ENCODE results near the gene ATN1. TPM values are rescaled to one million over a fixed set of nuclear protein-coding genes. Genes with fewer than 3 reads are reported as not detected.
A peak's percentile ranks its signal among the peaks of the same experiment; 100 is the strongest.

ATN1 gene
- total and polyA plus RNA-seq, 9 of the 15 experiments (the other 6 are each of a cell fraction or from before 2014, with no cell fraction given): 0.15 to 49.8 (median 2.7) TPM

- H3K9me3 ChIP-seq (replicated peaks; ENCODE audit: control insufficient read depth, insufficient read depth, low read depth, low read length): no peaks in the 10 kb centered on the region
- no peak overlapping the region for H3K4me2 ChIP-seq (ENCODE audit: insufficient read depth, low read length)
- H3K4me3 ChIP-seq: no peak overlapping the region
- intact Hi-C loops (cut with micrococcal nuclease): no loop called here
- no peak for DNase-seq (ENCODE audit: extremely low read depth in 1 of 4, low spot score in 3 of 4)
- ChIA-PET POLR2A (no interaction called here), CTCF (ENCODE audit: low intra/inter-chr PET ratio) (no interaction called here)
- FAIRE-seq: no peak
- WGBS (ENCODE audit: insufficient coverage, low coverage, missing lambda C conversion rate): 78% methylated on average over 8 of the region's 14 CpGs
- in situ Hi-C loops (cut with MboI): no loop called here
- no peak overlapping the region for H2AFZ ChIP-seq (ENCODE audit: low read depth, low read length)
- H3K36me3 ChIP-seq (ENCODE audit: control insufficient read depth, insufficient read depth, low read length): peaks cover 21% of the 10 kb centered on the region; the same call in 2 of the 3 replicates
- peaks cover 19% of the 10 kb centered on the region for H3K79me2 ChIP-seq (ENCODE audit: control insufficient read depth, insufficient read depth, low read length)
- no peaks in the 10 kb centered on the region for H3K27me3 ChIP-seq (ENCODE audit: control insufficient read depth in 2 of 2, insufficient read depth in 2 of 2, low read length in 2 of 2)
- TF ChIP-seq SIN3A (IDR thresholded peaks at IDR 0.05; ENCODE audit: borderline replicate concordance in 2 of 2, control insufficient read depth in 1 of 2, low read depth in 2 of 2, low read length in 2 of 2) (no peak), TARDBP (IDR thresholded peaks at IDR 0.05) (no peak), GATA2 (CRISPR knock-in tag; IDR thresholded peaks at IDR 0.05) (no peak), ZNF274 (IDR thresholded peaks at IDR 0.05; ENCODE audit: borderline replicate concordance, low read depth, low read length) (no peak), TBL1XR1 (IDR thresholded peaks at IDR 0.05; ENCODE audit: low read length in 2 of 2) (no peak), HNRNPL (IDR thresholded peaks at IDR 0.05; ENCODE audit: low read depth, low read length) (no peak), CREM (IDR thresholded peaks at IDR 0.05; ENCODE audit: low read depth) (no peak), SRSF9 (IDR thresholded peaks at IDR 0.05; ENCODE audit: borderline replicate concordance, low read depth, low read length) (no peak), CBFA2T2 (conservative IDR thresholded peaks at IDR 0.05) (no peak)
- TF ChIP-seq, protein P1, sequence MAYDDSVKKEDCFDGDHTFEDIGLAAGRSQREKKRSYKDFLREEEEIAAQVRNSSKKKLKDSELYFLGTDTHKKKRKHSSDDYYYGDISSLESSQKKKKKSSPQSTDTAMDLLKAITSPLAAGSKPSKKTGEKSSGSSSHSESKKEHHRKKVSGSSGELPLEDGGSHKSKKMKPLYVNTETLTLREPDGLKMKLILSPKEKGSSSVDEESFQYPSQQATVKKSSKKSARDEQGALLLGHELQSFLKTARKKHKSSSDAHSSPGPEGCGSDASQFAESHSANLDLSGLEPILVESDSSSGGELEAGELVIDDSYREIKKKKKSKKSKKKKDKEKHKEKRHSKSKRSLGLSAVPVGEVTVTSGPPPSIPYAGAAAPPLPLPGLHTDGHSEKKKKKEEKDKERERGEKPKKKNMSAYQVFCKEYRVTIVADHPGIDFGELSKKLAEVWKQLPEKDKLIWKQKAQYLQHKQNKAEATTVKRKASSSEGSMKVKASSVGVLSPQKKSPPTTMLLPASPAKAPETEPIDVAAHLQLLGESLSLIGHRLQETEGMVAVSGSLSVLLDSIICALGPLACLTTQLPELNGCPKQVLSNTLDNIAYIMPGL (CRISPR knock-in tag; IDR thresholded peaks at IDR 0.05): no peak
- TF ChIP-seq, protein P2, sequence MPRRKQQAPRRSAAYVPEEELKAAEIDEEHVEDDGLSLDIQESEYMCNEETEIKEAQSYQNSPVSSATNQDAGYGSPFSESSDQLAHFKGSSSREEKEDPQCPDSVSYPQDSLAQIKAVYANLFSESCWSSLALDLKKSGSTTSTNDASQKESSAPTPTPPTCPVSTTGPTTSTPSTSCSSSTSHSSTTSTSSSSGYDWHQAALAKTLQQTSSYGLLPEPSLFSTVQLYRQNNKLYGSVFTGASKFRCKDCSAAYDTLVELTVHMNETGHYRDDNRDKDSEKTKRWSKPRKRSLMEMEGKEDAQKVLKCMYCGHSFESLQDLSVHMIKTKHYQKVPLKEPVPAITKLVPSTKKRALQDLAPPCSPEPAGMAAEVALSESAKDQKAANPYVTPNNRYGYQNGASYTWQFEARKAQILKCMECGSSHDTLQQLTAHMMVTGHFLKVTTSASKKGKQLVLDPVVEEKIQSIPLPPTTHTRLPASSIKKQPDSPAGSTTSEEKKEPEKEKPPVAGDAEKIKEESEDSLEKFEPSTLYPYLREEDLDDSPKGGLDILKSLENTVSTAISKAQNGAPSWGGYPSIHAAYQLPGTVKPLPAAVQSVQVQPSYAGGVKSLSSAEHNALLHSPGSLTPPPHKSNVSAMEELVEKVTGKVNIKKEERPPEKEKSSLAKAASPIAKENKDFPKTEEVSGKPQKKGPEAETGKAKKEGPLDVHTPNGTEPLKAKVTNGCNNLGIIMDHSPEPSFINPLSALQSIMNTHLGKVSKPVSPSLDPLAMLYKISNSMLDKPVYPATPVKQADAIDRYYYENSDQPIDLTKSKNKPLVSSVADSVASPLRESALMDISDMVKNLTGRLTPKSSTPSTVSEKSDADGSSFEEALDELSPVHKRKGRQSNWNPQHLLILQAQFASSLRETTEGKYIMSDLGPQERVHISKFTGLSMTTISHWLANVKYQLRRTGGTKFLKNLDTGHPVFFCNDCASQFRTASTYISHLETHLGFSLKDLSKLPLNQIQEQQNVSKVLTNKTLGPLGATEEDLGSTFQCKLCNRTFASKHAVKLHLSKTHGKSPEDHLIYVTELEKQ (CRISPR knock-in tag; IDR thresholded peaks at IDR 0.05): no peak
- peaks cover 6% of the 10 kb centered on the region for H3K9me1 ChIP-seq (ENCODE audit: control insufficient read depth, insufficient read depth, low read length)
- no peaks in the 10 kb centered on the region for H4K20me1 ChIP-seq (replicated peaks; ENCODE audit: control insufficient read depth, insufficient read depth, low read length)
- H3K9ac ChIP-seq (ENCODE audit: insufficient read depth in 1 of 2, low read depth in 2 of 2, low read length in 2 of 2): peak overlapping the region in 1 of 2 experiments; percentile 87; a peak in 1 of 4 replicates
- ATAC-seq: no peak
- no peak overlapping the region for H3K27ac ChIP-seq (ENCODE audit: extremely low read depth, low read depth, low read length)
- peaks cover 12 to 37% of the 10 kb centered on the region in 2 experiments; a peak in 4 of 5 replicates for H3K4me1 ChIP-seq (replicated peaks in 1 of 2; ENCODE audit: control insufficient read depth in 2 of 2, insufficient read depth in 2 of 2, low read length in 2 of 2)
- no TSS peak for BruUV-seq (replicated peaks)
Observed at GRCh38 chr12:6917491-6918231, 10.1 kb upstream of the ATN1 start.

All from K562 (cell line).